Effector CD8-positive, alpha-beta T cell (primary cell): ENCODE measurements around the gene WIPF3.

Experiments used
- DNase-seq: peaks from one replicate; lab custom pipeline; 2025; lab: John Stamatoyannopoulos, UW

WIPF3 gene

GRCh38 chr7:29847916-29848315, 41.6 kb downstream of the WIPF3 start:
- no peak for DNase-seq

GRCh38 chr7:29848941-29849340, 42.6 kb downstream of the WIPF3 start:
- DNase-seq = no peak

- DNase-seq = no peak
Observed at GRCh38 chr7:29851487-29851886, 45.2 kb downstream of the WIPF3 start.

- no peak for DNase-seq
Observed at GRCh38 chr7:29852457-29852856, 46.1 kb downstream of the WIPF3 start.

GRCh38 chr7:29853072-29853471, 46.8 kb downstream of the WIPF3 start:
- no peak for DNase-seq

- no peak for DNase-seq
Observed at GRCh38 chr7:29853789-29854188, 47.5 kb downstream of the WIPF3 start.

GRCh38 chr7:29854257-29854938, 48.1 kb downstream of the WIPF3 start:
- no peak for DNase-seq

GRCh38 chr7:29857654-29858053, 51.3 kb downstream of the WIPF3 start:
- no peak for DNase-seq

GRCh38 chr7:29858191-29858951, 52.1 kb downstream of the WIPF3 start:
- DNase-seq = no peak

- no peak for DNase-seq
Observed at GRCh38 chr7:29859104-29859503, 52.8 kb downstream of the WIPF3 start.

GRCh38 chr7:29859524-29860185, 53.3 kb downstream of the WIPF3 start:
- no peak for DNase-seq

- no peak for DNase-seq
Observed at GRCh38 chr7:29860186-29860585, 53.9 kb downstream of the WIPF3 start.

GRCh38 chr7:29861884-29862283, 55.6 kb downstream of the WIPF3 start:
- no peak for DNase-seq

GRCh38 chr7:29864656-29865055, 58.3 kb downstream of the WIPF3 start:
- DNase-seq = no peak

- no peak for DNase-seq
Observed at GRCh38 chr7:29865526-29865925, 59.2 kb downstream of the WIPF3 start.

GRCh38 chr7:29866490-29866930, 60.2 kb downstream of the WIPF3 start:
- DNase-seq = no peak

GRCh38 chr7:29871787-29872398, 65.6 kb downstream of the WIPF3 start:
- DNase-seq = no peak

GRCh38 chr7:29873644-29874294, 67.5 kb downstream of the WIPF3 start:
- DNase-seq = no peak

- no peak for DNase-seq
Observed at GRCh38 chr7:29875741-29876140, 69.4 kb downstream of the WIPF3 start.

- no peak for DNase-seq
Observed at GRCh38 chr7:29877196-29877595, 70.9 kb downstream of the WIPF3 start.

- no peak for DNase-seq
Observed at GRCh38 chr7:29878081-29878688, 71.9 kb downstream of the WIPF3 start.

GRCh38 chr7:29879609-29880008, 73.3 kb downstream of the WIPF3 start:
- DNase-seq = no peak
